AG04450 (cell line): Measurements from ENCODE around the gene WIPI1. TPM values are rescaled to one million over a fixed set of nuclear protein-coding genes. Genes with fewer than 3 reads are reported as not detected.

Experiments
- CTCF ChIA-PET: fragments of 300-600, 350-600 bp; formaldehyde crosslinking; extraction: SDS; loops from one replicate; lab custom pipeline; 2022; ENCODE audit warnings: antibody characterized with exemption, inconsistent platforms; lab: Charles Lee
- POLR2A ChIA-PET: fragments of 350-600 bp; formaldehyde crosslinking; extraction: SDS; loops from one replicate; lab custom pipeline; 2021; ENCODE audit warnings: antibody characterized with exemption, inconsistent platforms; lab: Yijun Ruan, JAX
- DNase-seq: peaks from one replicate; pipeline ENCODE4 v3.0.0-alpha.2; 2011; ENCODE audit warnings: low read depth, low spot score
- H3K27ac ChIP-seq: one replicate; pipeline ENCODE4 v1.5.1; 2012; ENCODE audit warnings: low read depth, low read length, control low read depth
- H3K27me3 ChIP-seq: one replicate; pipeline ENCODE4 v1.6.0; 2012; ENCODE audit warnings: low read length; ENCODE audit not compliant: control insufficient read depth, insufficient read depth
- H3K4me3 ChIP-seq: 2 replicates; pipeline ENCODE4 v1.5.1; 2011; ENCODE audit warnings: mild to moderate bottlenecking, low read depth, low read length, control low read depth
- H3K9me3 ChIP-seq: 2 replicates; pipeline ENCODE4 v1.5.1; 2012; ENCODE audit warnings: low read length; ENCODE audit not compliant: control insufficient read depth, insufficient read depth
- CTCF ChIP-seq: IDR thresholded peaks from 2 replicates; pipeline ENCODE4 v1.5.1; 2011; ENCODE audit warnings: low read depth, low read length, control low read depth, inconsistent platforms
- polyA plus RNA-seq: library from polyadenylated mRNA; depleted of rRNA; stranded (reverse); fragments of >200 nt; gene quantifications from 2 replicates; pipeline ENCODE4 v1.2.3, GENCODE V29; 2011

The WIPI1 gene
- polyA plus RNA-seq, 1 experiment, result 125 TPM

GRCh38 chr17:68397108-68397536 is 60.2 kb downstream of the WIPI1 start:
- POLR2A ChIA-PET, result no interaction called here
- DNase-seq, result no peak
- H3K27me3 ChIP-seq, result no peaks in the 10 kb centered on the region
- no peak for TF ChIP-seq CTCF
- H3K4me3 ChIP-seq, result no peak overlapping the region
- CTCF ChIA-PET, result interaction anchor here (1.2 kb wide), 1 partner anchor 133 kb away, joined by 3 read pairs; no protein-coding TSS in a partner anchor
- no peak overlapping the region for H3K27ac ChIP-seq
- peaks cover 8% of the 10 kb centered on the region for H3K9me3 ChIP-seq

DNA sequence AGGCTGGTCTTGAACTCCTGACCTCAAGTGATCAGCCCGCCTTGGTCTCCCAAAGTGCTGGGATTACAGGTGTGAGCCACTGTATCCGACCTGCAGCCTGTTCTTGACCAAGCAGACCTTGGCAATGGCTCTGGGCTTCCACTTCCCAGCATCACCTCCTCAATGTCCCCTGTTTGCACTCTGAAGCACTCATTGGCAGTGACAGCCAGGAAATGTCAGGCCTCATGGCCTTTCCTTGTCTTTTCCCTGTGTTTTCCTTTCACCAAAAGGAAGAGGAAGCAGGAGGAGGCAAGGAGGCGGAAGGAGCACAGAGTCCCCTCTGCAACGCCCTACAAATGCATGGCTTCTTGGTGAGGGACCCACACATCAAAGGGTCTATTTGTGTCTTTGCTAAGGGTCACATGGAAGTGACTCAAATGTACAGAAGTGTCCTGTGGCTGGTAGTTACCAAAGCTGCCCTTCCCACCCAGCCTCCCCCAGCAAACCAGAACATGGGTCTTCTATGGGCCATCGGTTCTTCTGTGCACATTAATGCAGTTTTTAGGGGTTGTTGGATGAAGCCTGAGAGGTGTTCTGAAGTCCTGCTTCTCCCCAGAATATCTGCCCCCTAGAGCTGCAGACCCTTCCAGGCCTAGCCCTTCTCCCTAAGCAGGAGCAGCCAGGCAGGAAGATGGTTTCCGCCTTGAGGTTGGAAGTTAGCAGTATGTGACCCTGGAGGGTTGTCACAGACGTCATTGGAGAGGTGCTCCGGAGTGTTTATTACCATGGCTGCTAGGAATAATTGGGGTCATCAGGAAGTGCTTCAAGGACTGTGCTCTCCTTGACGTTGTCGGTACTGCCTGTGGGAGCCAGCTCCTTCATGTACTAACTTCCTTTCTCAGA is 60.8 kb downstream of the WIPI1 start:
- no peak for TF ChIP-seq CTCF
- CTCF ChIA-PET, result interaction anchor here (1.0 to 1.2 kb wide), 2 partner anchors 133 to 134 kb away, joined by 3 read pairs; no protein-coding TSS in a partner anchor
- Histone ChIP-seq H3K27me3 (no peaks in the 10 kb centered on the region), H3K4me3 (no peak overlapping the region), H3K27ac (no peak overlapping the region), H3K9me3 (peaks cover 8% of the 10 kb centered on the region)
- POLR2A ChIA-PET, result no interaction called here
- DNase-seq, result no peak

- Histone ChIP-seq H3K27me3 (no peaks in the 10 kb centered on the region), H3K4me3 (no peak overlapping the region), H3K9me3 (peaks cover 8% of the 10 kb centered on the region), H3K27ac (no peak overlapping the region)
- CTCF ChIA-PET, result interaction anchor here (0.9 to 1.0 kb wide), 2 partner anchors 119 to 132 kb away, joined by 3 read pairs; no protein-coding TSS in a partner anchor
- POLR2A ChIA-PET, result no interaction called here
- TF ChIP-seq CTCF, result no peak
- no peak for DNase-seq
Observed at GRCh38 chr17:68394608-68395331, 62.5 kb downstream of the WIPI1 start.

GRCh38 chr17:68391561-68392268 is 65.6 kb downstream of the WIPI1 start:
- CTCF ChIA-PET, result interaction anchor here (0.6 to 5.2 kb wide), 2 partner anchors 7 to 85 kb away, joined by 3 to 44 read pairs; no protein-coding TSS in a partner anchor

More at GRCh38 chr17:68391561-68392268, 65.6 kb downstream of the WIPI1 start:
- POLR2A ChIA-PET, result no interaction called here
- H3K27ac ChIP-seq, result no peak overlapping the region
- no peak for TF ChIP-seq CTCF
- H3K27me3 ChIP-seq, result no peaks in the 10 kb centered on the region
- no peak overlapping the region for H3K4me3 ChIP-seq
- peaks cover 8% of the 10 kb centered on the region for H3K9me3 ChIP-seq
- DNase-seq, result no peak
